Upper lobe of right lung (tissue), 1 donor: ENCODE results near the gene CEP83. TPM values are rescaled to one million over a fixed set of nuclear protein-coding genes. Genes with fewer than 3 reads are reported as not detected.
A peak's percentile ranks its signal among the peaks of the same experiment; 100 is the strongest.

Experiments used
- ATAC-seq: fragments of 200-7000 bp; cut with Tn5 transposase; one replicate; pipeline ENCODE4 v1.9.1; 2020; ENCODE audit warnings: mild to moderate bottlenecking, moderate library complexity
- DNase-seq: peaks from one replicate; pipeline ENCODE4 v3.0.0-alpha.2; 2020
- H3K27ac ChIP-seq: fragments of 200-600 bp; one replicate; pipeline ENCODE4 v1.8.0; 2022
- H3K27me3 ChIP-seq: fragments of 200-600 bp; one replicate; pipeline ENCODE4 v1.8.0; 2022; ENCODE audit warnings: mild to moderate bottlenecking
- H3K36me3 ChIP-seq: fragments of 200-600 bp; one replicate; pipeline ENCODE4 v1.8.0; 2022
- H3K4me1 ChIP-seq: fragments of 200-600 bp; one replicate; pipeline ENCODE4 v1.8.0; 2022
- H3K4me3 ChIP-seq: fragments of 200-600 bp; one replicate; pipeline ENCODE4 v1.8.0; 2022; ENCODE audit warnings: mild to moderate bottlenecking
- H3K9me3 ChIP-seq: fragments of 200-600 bp; one replicate; pipeline ENCODE4 v1.8.0; 2022
- intact Hi-C: fragments of 100-400 bp; cut with DNase I; formaldehyde crosslinking; loops from one replicate; pipeline ENCODE4 v1.11.0; 2022
- total RNA-seq: library from RNA; stranded (reverse); fragmentation: NEBNext Ultra II Directional; extraction: Animal tissue kit (Norgen Biotek cat#: 25700); gene quantifications from one replicate; pipeline ENCODE4 v1.2.1, GENCODE V29; 2021
- TF ChIP-seq, protein P1 (sequence below): fragments of 200-600 bp; IDR thresholded peaks from one replicate; pipeline ENCODE4 v1.8.0; 2022; ENCODE audit warnings: antibody characterized with exemption
- donor health status: DM: no; HTN: yes; CAD: no; lungs with severe emphysema.

The CEP83 gene
- total RNA-seq, 1 donor from 2014 or later, result 11.0 TPM

DNA sequence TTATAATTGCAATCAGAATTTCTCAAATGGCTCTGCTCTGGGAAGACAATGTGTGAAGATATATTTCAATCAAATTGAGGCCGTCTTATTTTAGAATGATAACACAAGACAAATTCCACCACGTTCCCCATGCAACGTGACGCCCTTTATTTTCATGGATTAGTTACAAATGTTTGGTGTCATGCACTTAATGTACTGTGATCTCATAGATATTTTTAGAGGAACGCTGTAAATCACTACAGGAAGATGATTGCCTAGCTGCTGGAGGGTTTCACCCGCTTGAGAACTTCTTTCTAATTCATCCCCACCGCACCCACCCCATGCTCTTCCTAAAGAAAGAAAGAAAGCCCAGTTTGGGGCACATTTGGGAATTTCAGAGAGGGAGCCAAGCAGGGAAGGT is 194.1 kb downstream of the CEP83 start:
- intact Hi-C loops, result no loop called here
- H3K27ac ChIP-seq, result no peak overlapping the region

DNA sequence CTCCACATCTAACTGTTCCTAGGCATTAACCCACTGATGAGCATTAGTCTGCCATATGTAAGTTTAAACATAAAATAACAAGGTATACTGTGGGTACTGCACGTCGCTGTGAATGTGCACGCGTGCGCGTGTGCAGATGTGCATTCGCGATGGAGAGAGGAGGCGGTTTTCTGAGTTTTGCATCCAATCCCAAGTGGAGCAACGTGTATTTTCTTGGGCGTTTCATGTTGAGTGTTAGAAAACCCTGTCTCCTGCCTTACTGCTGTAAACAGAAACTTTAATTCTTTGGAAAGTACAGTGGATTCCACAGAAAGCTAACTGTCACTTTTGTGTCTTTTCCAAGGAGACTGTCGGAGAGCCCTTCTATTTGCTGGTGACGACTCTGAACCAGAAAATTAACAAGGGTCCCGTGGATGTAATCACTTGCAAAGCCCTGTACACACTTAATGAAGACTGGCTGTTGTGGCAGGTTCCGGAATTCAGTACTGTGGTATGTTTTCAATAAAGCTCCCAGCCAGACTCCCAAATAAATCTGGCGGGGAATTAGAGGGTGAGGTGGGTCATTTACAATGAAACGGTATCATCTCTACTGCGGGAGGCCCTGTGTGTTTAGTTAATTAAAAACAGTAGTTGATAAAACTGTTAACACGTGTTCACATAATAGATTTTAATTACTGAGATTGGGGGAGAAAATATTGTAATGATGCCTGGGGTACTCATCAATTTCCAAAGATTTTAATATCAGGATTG is 194.8 kb downstream of the CEP83 start:
- H3K4me1 ChIP-seq, result peaks cover 54% of the 10 kb centered on the region
- no peak overlapping the region for H3K4me3 ChIP-seq
- no peaks in the 10 kb centered on the region for H3K27me3 ChIP-seq
- DNase-seq (no peak), ATAC-seq (no peak)
- H3K9me3 ChIP-seq, result no peaks in the 10 kb centered on the region
- TF ChIP-seq, protein P1, sequence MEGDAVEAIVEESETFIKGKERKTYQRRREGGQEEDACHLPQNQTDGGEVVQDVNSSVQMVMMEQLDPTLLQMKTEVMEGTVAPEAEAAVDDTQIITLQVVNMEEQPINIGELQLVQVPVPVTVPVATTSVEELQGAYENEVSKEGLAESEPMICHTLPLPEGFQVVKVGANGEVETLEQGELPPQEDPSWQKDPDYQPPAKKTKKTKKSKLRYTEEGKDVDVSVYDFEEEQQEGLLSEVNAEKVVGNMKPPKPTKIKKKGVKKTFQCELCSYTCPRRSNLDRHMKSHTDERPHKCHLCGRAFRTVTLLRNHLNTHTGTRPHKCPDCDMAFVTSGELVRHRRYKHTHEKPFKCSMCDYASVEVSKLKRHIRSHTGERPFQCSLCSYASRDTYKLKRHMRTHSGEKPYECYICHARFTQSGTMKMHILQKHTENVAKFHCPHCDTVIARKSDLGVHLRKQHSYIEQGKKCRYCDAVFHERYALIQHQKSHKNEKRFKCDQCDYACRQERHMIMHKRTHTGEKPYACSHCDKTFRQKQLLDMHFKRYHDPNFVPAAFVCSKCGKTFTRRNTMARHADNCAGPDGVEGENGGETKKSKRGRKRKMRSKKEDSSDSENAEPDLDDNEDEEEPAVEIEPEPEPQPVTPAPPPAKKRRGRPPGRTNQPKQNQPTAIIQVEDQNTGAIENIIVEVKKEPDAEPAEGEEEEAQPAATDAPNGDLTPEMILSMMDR, result no peak
- intact Hi-C loops, result no loop called here
- H3K27ac ChIP-seq, result peak overlapping the region; percentile 92
- no peaks in the 10 kb centered on the region for H3K36me3 ChIP-seq

More for the DNA sequence above, 194.1 kb downstream of the CEP83 start:
- ATAC-seq (no peak), DNase-seq (no peak)
- Histone ChIP-seq H3K4me1 (peaks cover 54% of the 10 kb centered on the region), H3K27me3 (no peaks in the 10 kb centered on the region), H3K36me3 (no peaks in the 10 kb centered on the region), H3K9me3 (no peaks in the 10 kb centered on the region), H3K4me3 (no peak overlapping the region)
- TF ChIP-seq, protein P1, result no peak

DNA sequence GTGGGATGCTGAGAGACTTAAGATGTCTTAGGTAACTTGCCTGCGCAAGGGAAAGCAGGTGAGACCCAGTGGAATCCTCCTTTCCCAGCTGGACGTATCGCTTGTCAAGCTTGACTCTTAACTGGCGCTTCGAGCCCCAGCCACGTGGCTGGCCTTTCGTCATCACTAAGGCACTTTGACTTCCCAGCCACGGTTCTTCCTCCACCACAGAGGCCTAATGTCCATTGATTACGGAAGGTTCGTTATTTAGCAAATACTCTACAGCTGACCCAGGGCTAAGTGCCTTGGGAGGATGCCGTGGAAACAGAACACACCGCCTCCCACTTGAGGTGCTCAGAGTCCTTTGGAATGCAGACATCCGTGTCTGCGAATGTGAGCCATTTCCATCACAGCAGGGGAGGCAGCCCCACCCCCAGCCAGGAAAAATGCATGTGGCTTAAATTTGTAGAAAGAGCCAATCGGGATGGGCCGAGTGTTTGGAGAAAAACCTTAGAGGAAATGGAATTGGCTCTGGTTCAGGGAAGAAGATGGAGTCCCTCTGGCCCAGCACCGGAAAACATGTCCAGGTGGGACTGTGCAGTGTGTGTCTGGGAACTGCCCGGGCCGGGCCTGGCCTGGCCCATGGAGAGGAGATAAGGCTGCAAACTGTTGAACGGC is 195.6 kb downstream of the CEP83 start:
- TF ChIP-seq, protein P1, result no peak
- Histone ChIP-seq H3K4me1 (peaks cover 54% of the 10 kb centered on the region), H3K27me3 (no peaks in the 10 kb centered on the region), H3K9me3 (no peaks in the 10 kb centered on the region), H3K4me3 (no peak overlapping the region), H3K27ac (peak overlapping the region; percentile 92), H3K36me3 (no peaks in the 10 kb centered on the region)
- intact Hi-C loops, result no loop called here
- DNase-seq, result peak; percentile 82
- ATAC-seq, result peak; percentile 75

DNA sequence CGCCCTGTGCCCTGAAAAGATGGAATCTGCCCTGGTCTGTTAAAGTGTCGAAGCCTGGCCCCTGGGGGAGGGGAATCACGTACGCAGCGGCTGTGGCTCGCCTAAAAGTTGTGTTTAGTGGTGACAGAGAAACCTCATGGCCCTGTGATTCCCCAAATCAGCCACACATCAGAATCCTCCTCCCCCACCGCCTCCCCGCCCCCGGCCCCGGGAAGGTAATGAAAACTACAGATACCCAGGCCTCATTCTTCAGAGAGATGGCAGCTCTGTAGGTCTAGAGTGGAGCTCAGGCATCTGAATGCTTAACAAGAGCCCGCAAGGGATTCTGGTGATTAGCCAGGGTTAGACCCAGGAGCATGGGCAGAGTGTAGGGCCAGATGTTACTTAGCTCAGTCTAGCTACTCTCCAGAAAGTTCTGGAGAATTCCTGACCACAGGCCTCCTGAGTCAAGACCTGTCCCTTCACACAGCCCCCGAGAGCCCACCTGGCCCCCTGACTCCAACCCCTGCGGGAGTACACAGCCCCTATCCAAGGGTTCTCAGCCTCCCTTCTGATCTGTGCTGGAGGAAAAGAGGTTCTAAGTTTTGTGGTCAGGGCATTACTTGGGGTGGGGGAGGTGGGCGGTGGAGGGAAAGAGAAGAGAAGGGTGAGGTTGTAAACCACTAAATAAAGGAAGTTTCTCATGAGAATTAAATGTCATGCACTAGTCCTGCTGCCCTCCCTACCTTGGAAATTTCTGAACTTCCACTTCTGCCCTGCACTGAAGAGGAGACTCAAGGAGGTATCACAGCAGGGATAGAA is 196.5 kb downstream of the CEP83 start:
- TF ChIP-seq, protein P1, result no peak
- peaks cover 54% of the 10 kb centered on the region for H3K4me1 ChIP-seq
- intact Hi-C loops, result no loop called here
- no peaks in the 10 kb centered on the region for H3K9me3 ChIP-seq
- ATAC-seq (peak; percentile 20), DNase-seq (peak; percentile 67)
- peak overlapping the region; percentile 67 for H3K4me3 ChIP-seq
- no peaks in the 10 kb centered on the region for H3K27me3 ChIP-seq
- peak overlapping the region; percentile 92 for H3K27ac ChIP-seq
- no peaks in the 10 kb centered on the region for H3K36me3 ChIP-seq

DNA sequence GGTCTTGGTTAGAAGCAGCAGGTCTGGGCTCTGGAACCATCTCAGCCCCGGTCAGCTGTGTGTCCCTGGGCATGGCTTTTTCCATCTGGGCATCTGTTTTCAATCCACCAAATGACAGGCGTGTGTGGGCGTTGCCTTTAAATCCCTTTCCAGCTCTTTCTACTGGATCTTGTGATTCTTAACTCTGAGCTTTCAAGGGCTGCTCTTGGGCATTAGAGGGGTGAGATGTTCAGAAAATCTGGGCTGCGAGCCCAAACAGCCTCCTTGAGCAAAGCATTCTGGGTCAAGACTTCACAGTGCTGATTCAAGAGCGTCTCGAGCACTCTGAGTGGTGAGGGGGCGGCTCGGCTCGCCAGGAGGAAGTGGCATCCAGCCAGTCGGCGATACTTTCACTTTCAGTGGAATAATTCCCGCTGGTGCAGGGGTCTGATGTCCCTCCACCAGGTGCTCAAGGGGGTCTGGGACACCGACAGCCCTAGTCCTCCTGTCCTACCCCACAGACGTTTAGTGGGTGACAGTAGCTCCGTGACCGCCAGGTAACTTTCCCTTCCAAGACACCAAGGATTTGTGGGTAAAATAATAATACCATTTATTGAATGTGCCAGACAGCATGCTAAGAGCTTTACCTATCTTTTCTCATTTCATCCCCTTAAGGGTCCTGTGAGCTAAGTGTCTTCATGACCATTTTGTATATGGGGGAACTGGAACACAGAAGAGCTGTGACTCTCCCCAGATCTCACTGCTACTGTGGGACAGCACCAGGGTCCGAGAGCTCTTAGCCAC is 197.2 kb downstream of the CEP83 start:
- TF ChIP-seq, protein P1, result no peak
- Histone ChIP-seq H3K4me1 (peaks cover 46% of the 10 kb centered on the region), H3K27ac (peak overlapping the region; percentile 92), H3K27me3 (no peaks in the 10 kb centered on the region), H3K36me3 (no peaks in the 10 kb centered on the region), H3K4me3 (peak overlapping the region; percentile 67), H3K9me3 (no peaks in the 10 kb centered on the region)
- ATAC-seq (peak; percentile 89), DNase-seq (peak; percentile 94)
- intact Hi-C loops, result no loop called here
